ENCODE measurements around the gene TBCEL. TPM values are rescaled to one million over a fixed set of nuclear protein-coding genes. Genes with fewer than 3 reads are reported as not detected.

Gene TBCEL
- total and polyA plus RNA-seq, 12 donors, result 3.9 to 39.9 (median 28.8) TPM

GRCh38 chr11:121039971-121040613, 16.2 kb downstream of the TBCEL start:
- no peaks in the 10 kb centered on the region for H3K9me3 ChIP-seq
- TF ChIP-seq, protein P1, sequence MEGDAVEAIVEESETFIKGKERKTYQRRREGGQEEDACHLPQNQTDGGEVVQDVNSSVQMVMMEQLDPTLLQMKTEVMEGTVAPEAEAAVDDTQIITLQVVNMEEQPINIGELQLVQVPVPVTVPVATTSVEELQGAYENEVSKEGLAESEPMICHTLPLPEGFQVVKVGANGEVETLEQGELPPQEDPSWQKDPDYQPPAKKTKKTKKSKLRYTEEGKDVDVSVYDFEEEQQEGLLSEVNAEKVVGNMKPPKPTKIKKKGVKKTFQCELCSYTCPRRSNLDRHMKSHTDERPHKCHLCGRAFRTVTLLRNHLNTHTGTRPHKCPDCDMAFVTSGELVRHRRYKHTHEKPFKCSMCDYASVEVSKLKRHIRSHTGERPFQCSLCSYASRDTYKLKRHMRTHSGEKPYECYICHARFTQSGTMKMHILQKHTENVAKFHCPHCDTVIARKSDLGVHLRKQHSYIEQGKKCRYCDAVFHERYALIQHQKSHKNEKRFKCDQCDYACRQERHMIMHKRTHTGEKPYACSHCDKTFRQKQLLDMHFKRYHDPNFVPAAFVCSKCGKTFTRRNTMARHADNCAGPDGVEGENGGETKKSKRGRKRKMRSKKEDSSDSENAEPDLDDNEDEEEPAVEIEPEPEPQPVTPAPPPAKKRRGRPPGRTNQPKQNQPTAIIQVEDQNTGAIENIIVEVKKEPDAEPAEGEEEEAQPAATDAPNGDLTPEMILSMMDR (IDR thresholded peaks at IDR 0.05), result no peak
- no peak for ATAC-seq
- intact Hi-C loops (cut with DNase I), result no loop called here
- H3K36me3 ChIP-seq, result no peaks in the 10 kb centered on the region
- no peaks in the 10 kb centered on the region for H3K27me3 ChIP-seq
- no peak overlapping the region for H3K27ac ChIP-seq
- peaks cover 0 to 37% (median 9%) of the 10 kb centered on the region in 9 donors for H3K4me1 ChIP-seq
- WGBS, 2 donors, result 70 to 89% methylated on average over 1 of the region's 1 CpG
- no peak for DNase-seq
- H3K4me3 ChIP-seq, result no peak overlapping the region

- intact Hi-C loops (cut with DNase I), result no loop called here
- Histone ChIP-seq H3K27me3 (no peaks in the 10 kb centered on the region), H3K4me1 (peaks cover 0 to 37% (median 9%) of the 10 kb centered on the region in 9 donors), H3K9me3 (no peaks in the 10 kb centered on the region), H3K27ac (no peak overlapping the region), H3K4me3 (no peak overlapping the region), H3K36me3 (peaks cover 0 to 4% (median 0%) of the 10 kb centered on the region in 9 donors)
- WGBS, 2 donors, result 96 to 98% methylated on average over 3 of the region's 3 CpGs
- ATAC-seq (no peak), DNase-seq (no peak)
- TF ChIP-seq, protein P1 (IDR thresholded peaks at IDR 0.05), result no peak
These were observed 16.7 kb downstream of the TBCEL start for GRCh38 chr11:121040614-121041002.

GRCh38 chr11:121041072-121041471, 17.2 kb downstream of the TBCEL start:
- no peak for ATAC-seq
- intact Hi-C loops (cut with DNase I), result no loop called here
- TF ChIP-seq, protein P1 (IDR thresholded peaks at IDR 0.05), result no peak
- no peaks in the 10 kb centered on the region for H3K9me3 ChIP-seq
- H3K4me3 ChIP-seq, result no peak overlapping the region
- DNase-seq, result no peak
- peaks cover 0 to 37% (median 9%) of the 10 kb centered on the region in 9 donors for H3K4me1 ChIP-seq
- H3K27ac ChIP-seq, result no peak overlapping the region
- WGBS, 2 donors, result 91 to 96% methylated on average over 5 of the region's 5 CpGs
- no peaks in the 10 kb centered on the region for H3K27me3 ChIP-seq
- peaks cover 0 to 9% (median 0%) of the 10 kb centered on the region in 9 donors for H3K36me3 ChIP-seq

DNA sequence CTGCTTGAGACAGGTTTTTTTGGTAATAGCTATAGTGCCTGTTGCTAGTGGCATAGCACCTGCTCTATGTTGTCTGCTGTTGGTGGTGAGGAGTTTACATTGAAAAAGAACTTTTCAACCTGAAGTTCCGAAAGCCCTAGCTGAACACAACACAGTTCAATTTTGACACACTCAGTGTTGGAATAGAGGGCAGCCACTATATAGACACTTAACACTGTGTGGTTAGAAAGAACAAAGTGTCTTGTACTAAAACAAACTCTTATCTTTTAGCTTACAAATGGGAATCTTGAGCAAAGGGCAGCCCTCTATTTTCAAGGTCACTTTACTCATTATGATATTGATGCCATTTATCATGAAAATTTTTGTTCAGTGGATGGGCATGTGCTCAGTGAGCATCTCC, 18.4 kb downstream of the TBCEL start:
- ATAC-seq, result peak in 1 of 8 donors; percentile 73
- 83 to 93% methylated on average over 1 of the region's 1 CpG for WGBS, 2 donors
- H3K9me3 ChIP-seq, result no peaks in the 10 kb centered on the region

More for the DNA sequence above, 18.4 kb downstream of the TBCEL start:
- Histone ChIP-seq H3K36me3 (peaks cover 0 to 21% (median 4%) of the 10 kb centered on the region in 9 donors), H3K4me3 (no peak overlapping the region), H3K4me1 (peaks cover 0 to 37% (median 9%) of the 10 kb centered on the region in 9 donors), H3K27me3 (no peaks in the 10 kb centered on the region), H3K27ac (no peak overlapping the region)
- TF ChIP-seq, protein P1 (IDR thresholded peaks at IDR 0.05), result no peak
- no peak for DNase-seq
- intact Hi-C loops (cut with DNase I), result no loop called here
